HFFc6 (cell line): ENCODE data around the gene LENEP. TPM values are rescaled to one million over a fixed set of nuclear protein-coding genes. Genes with fewer than 3 reads are reported as not detected.

Experiments
- DNase-seq: peaks from one replicate; pipeline ENCODE4 v3.0.0-alpha.2; 2018
- H3K27ac Mint-ChIP-seq: 2 replicates; pipeline ENCODE4 v1.8.0; 2020; ENCODE audit warnings: mild to moderate bottlenecking, mixed read lengths
- H3K27me3 Mint-ChIP-seq: 2 replicates; pipeline ENCODE4 v1.8.0; 2021; ENCODE audit warnings: mild to moderate bottlenecking, moderate library complexity, mixed read lengths; ENCODE audit not compliant: insufficient read depth
- H3K36me3 Mint-ChIP-seq: 2 replicates; pipeline ENCODE4 v1.8.0; 2021; ENCODE audit warnings: low read depth, mixed read lengths
- H3K4me1 Mint-ChIP-seq: 2 replicates; pipeline ENCODE4 v1.8.0; 2020; ENCODE audit warnings: low read depth, mixed read lengths
- H3K4me3 Mint-ChIP-seq: 2 replicates; pipeline ENCODE4 v1.8.0; 2020; ENCODE audit warnings: mild to moderate bottlenecking, moderate library complexity, mixed read lengths
- H3K9me3 Mint-ChIP-seq: 2 replicates; pipeline ENCODE4 v1.8.0; 2020; ENCODE audit warnings: mild to moderate bottlenecking, mixed read lengths
- total RNA-seq, 6 experiments: library from RNA; stranded (reverse); fragmentation: NEBNext Ultra II Directional; extraction: Animal tissue kit (Norgen Biotek cat#: 25700); gene quantifications; 2 replicates in 1 of 6; 3 replicates in 5 of 6; pipeline ENCODE4 v1.2.3, GENCODE V29; 2021
- TF ChIP-seq, protein P1 (sequence below): fragments of 200-600 bp; sonication (generic); IDR thresholded peaks from 2 replicates; pipeline ENCODE4 v1.5.0; 2021; ENCODE audit warnings: antibody characterized with exemption, mild to moderate bottlenecking

Gene LENEP
- total RNA-seq, 6 experiments from 2014 or later, result 0.46 TPM; not detected in 5

DNA sequence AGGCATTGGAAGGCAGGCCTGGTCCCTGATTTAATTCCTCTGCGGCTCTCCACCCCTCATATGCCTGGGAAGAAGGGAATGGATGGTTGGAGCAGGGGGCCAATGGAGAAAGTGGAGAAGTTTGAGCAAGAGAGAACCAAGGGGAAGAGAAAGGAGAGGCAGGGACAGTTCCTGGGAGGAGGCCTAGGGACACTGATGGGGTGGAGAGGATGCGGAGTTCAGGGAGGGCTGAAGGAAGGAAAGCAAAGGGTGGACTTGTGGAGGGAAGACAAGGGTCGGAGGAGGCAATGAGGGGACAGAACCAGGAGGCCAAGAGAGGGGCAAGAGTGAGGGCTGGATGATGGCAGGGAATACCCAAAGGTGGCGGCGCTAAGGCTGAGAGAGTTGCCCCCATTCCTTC is 16.4 kb downstream of the LENEP start:
- TF ChIP-seq, protein P1, sequence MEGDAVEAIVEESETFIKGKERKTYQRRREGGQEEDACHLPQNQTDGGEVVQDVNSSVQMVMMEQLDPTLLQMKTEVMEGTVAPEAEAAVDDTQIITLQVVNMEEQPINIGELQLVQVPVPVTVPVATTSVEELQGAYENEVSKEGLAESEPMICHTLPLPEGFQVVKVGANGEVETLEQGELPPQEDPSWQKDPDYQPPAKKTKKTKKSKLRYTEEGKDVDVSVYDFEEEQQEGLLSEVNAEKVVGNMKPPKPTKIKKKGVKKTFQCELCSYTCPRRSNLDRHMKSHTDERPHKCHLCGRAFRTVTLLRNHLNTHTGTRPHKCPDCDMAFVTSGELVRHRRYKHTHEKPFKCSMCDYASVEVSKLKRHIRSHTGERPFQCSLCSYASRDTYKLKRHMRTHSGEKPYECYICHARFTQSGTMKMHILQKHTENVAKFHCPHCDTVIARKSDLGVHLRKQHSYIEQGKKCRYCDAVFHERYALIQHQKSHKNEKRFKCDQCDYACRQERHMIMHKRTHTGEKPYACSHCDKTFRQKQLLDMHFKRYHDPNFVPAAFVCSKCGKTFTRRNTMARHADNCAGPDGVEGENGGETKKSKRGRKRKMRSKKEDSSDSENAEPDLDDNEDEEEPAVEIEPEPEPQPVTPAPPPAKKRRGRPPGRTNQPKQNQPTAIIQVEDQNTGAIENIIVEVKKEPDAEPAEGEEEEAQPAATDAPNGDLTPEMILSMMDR, result no peak
- Mint-ChIP-seq H3K4me1 (peaks cover 14% of the 10 kb centered on the region), H3K4me3 (no peak overlapping the region), H3K9me3 (no peaks in the 10 kb centered on the region), H3K27me3 (no peaks in the 10 kb centered on the region; the same call in 1 of the 2 replicates), H3K36me3 (no peaks in the 10 kb centered on the region), H3K27ac (no peak overlapping the region)
- DNase-seq, result no peak

DNA sequence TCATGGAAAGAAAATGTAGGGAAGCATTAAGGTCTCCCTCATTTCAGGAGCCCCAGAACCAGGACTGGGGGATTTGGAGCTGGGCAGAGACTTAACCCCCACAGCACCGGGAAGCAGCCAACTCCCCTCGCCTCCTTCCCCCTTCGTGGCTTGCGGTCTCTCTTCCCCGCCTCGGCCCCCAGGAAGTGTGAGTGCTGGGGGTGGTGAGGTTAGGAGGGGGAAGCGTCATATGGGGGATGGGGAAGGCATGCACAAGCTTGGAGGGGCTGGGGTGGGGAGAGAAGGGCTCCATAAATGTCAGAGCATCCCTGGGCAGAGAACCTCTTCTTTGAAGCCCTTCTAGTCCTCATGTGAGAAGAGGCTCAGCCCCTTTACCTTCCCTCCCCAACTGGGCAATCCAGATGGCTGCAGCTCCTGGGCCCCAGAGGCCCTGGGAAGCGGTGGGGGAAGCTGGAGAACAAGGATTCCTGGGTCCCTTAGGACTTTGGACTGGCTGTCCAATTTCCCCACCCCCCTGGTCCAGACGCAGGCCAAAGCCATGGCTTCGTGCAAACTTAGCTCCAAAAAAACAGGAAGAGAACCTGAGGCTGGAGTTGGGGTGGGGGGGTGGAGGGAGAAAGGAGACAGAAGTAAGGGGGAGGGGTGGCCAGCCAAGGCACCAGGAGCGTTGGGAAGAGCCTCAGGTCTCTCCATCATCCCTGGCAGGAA is 17.0 kb downstream of the LENEP start:
- no peaks in the 10 kb centered on the region for H3K36me3 Mint-ChIP-seq
- H3K9me3 Mint-ChIP-seq, result no peaks in the 10 kb centered on the region
- no peak for DNase-seq
- H3K4me3 Mint-ChIP-seq, result no peak overlapping the region
- H3K4me1 Mint-ChIP-seq, result peaks cover 12% of the 10 kb centered on the region
- H3K27me3 Mint-ChIP-seq, result no peaks in the 10 kb centered on the region; the same call in 1 of the 2 replicates
- H3K27ac Mint-ChIP-seq, result no peak overlapping the region
- TF ChIP-seq, protein P1, result no peak

DNA sequence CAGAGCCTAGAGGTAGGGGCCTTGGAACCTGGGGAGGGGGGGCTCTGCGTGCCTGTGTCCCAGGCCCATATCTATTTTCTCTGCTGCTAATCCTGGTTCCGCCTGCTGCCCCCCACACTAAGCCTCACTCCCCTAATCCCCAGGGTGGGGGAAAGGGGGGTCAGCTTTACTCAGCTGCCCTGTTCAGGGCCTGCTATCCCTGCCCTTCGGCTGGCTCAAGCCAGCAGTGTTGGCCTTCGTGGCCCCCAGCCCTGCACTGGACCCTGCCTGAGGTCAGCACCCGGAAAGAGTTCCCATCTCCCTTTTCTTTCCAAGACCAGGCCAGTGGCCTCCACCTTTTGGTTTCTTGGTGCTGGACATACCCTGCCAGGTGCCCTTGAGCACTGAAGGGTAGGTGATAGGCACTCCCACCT is 17.6 kb downstream of the LENEP start:
- Mint-ChIP-seq H3K4me1 (peaks cover 5% of the 10 kb centered on the region; the same call in 1 of the 2 replicates), H3K4me3 (no peak overlapping the region), H3K9me3 (no peaks in the 10 kb centered on the region), H3K27ac (no peak overlapping the region), H3K36me3 (no peaks in the 10 kb centered on the region), H3K27me3 (no peaks in the 10 kb centered on the region; the same call in 1 of the 2 replicates)
- TF ChIP-seq, protein P1, result no peak
- no peak for DNase-seq

DNA sequence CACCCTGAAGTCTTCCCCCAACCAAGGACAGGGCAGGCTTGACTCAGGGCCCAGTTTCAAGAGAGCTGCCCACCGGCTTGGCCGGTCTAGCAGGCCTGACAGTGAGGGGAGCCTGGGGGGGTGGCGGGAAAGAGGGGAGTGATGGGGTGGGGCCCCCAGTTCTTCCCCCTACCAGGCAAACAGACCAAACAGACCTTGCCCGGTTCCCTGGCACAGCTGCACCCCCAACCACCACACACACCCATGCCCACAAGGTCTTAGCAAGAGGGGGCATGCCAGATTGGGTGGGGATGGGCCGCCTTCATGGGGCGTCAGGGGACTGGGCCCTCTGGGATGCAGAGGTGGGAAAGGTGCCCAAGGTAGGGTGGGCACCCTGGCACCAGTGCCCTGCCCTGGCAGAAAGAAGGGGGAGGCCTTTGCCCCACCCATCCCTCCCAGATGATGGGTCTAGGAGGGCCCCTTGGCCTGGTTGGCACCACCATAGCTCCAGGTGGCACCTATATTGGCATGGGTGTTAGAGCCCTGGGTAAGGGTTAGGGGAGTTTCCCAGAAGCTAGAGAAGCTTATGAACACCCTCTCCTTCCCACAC is 18.1 kb downstream of the LENEP start:
- Mint-ChIP-seq H3K4me3 (no peak overlapping the region), H3K36me3 (no peaks in the 10 kb centered on the region), H3K27me3 (no peaks in the 10 kb centered on the region; the same call in 1 of the 2 replicates), H3K27ac (no peak overlapping the region), H3K4me1 (peaks cover under 1% of the 10 kb centered on the region; the same call in 1 of the 2 replicates), H3K9me3 (no peaks in the 10 kb centered on the region)
- TF ChIP-seq, protein P1, result no peak
- DNase-seq, result no peak

DNA sequence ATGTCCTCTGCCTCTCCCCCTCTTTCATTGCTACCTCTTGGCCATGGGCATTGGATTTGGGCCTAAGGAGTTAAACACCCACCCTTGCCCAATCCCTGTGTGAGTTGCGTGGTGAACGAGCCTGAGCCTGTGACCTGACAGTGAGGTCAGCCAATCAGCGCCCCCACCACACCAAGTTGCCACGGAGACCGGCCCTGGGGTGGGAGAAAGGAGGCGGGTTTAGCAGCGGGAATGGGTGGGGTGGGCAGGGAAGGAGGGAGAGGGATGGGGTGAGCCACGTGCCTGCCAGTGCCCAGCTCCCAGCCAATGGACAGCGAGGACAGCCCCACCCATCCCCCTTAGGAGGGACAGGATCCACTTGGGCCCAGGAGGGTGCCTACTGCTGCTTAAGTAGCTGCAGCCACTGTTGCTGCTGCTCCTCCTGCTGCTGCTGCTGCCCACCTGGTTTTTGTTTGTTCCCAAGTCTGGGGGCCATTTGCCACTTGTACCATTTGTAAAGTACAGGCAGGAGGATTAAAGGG is 18.7 kb downstream of the LENEP start:
- no peaks in the 10 kb centered on the region; the same call in 1 of the 2 replicates for H3K4me1 Mint-ChIP-seq
- H3K27ac Mint-ChIP-seq, result no peak overlapping the region
- no peaks in the 10 kb centered on the region for H3K9me3 Mint-ChIP-seq
- H3K4me3 Mint-ChIP-seq, result no peak overlapping the region
- peak; percentile 25 for DNase-seq
- no peaks in the 10 kb centered on the region for H3K27me3 Mint-ChIP-seq
- H3K36me3 Mint-ChIP-seq, result no peaks in the 10 kb centered on the region
- TF ChIP-seq, protein P1, result no peak
